ENCODE measurements around the gene EZR.

- TF ChIP-seq EZH2 (IDR thresholded peaks at IDR 0.05; ENCODE audit: borderline replicate concordance, low read depth, low read length, severe bottlenecking): no peak
- TF ChIP-seq, protein P1, sequence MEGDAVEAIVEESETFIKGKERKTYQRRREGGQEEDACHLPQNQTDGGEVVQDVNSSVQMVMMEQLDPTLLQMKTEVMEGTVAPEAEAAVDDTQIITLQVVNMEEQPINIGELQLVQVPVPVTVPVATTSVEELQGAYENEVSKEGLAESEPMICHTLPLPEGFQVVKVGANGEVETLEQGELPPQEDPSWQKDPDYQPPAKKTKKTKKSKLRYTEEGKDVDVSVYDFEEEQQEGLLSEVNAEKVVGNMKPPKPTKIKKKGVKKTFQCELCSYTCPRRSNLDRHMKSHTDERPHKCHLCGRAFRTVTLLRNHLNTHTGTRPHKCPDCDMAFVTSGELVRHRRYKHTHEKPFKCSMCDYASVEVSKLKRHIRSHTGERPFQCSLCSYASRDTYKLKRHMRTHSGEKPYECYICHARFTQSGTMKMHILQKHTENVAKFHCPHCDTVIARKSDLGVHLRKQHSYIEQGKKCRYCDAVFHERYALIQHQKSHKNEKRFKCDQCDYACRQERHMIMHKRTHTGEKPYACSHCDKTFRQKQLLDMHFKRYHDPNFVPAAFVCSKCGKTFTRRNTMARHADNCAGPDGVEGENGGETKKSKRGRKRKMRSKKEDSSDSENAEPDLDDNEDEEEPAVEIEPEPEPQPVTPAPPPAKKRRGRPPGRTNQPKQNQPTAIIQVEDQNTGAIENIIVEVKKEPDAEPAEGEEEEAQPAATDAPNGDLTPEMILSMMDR (IDR thresholded peaks at IDR 0.05; ENCODE audit: borderline replicate concordance, extremely low read depth, low read length, poor library complexity, severe bottlenecking): no peak
These were observed 44.3 kb downstream of the EZR start for GRCh38 chr6:158774717-158775449.
